HG02610 (cell line): Measurements from ENCODE around the gene ATXN7L1.
A peak's percentile ranks its signal among the peaks of the same experiment; 100 is the strongest.

Experiments
- ATAC-seq: cut with Tn5 transposase; IDR thresholded peaks from one replicate; pipeline ENCODE4 v1.9.1; 2021; ENCODE audit warnings: mild to moderate bottlenecking, moderate library complexity; ENCODE audit not compliant: unreplicated experiment

Gene ATXN7L1

GRCh38 chr7:105830405-105831301 is 45.7 kb downstream of the ATXN7L1 start:
- ATAC-seq: no peak

GRCh38 chr7:105829681-105830322 is 46.6 kb downstream of the ATXN7L1 start:
- no peak for ATAC-seq

GRCh38 chr7:105828141-105828540 is 48.3 kb downstream of the ATXN7L1 start:
- no peak for ATAC-seq

- no peak for ATAC-seq
These were observed 49.1 kb downstream of the ATXN7L1 start for GRCh38 chr7:105827151-105827875.

- ATAC-seq: no peak
These were observed 50.3 kb downstream of the ATXN7L1 start for GRCh38 chr7:105826143-105826542.

GRCh38 chr7:105825371-105825770 is 51.0 kb downstream of the ATXN7L1 start:
- no peak for ATAC-seq

- ATAC-seq: no peak
These were observed 53.6 kb downstream of the ATXN7L1 start for GRCh38 chr7:105822806-105823205.

GRCh38 chr7:105821527-105821926 is 54.9 kb downstream of the ATXN7L1 start:
- no peak for ATAC-seq

- no peak for ATAC-seq
These were observed 55.9 kb downstream of the ATXN7L1 start for GRCh38 chr7:105820363-105821066.

- no peak for ATAC-seq
These were observed 56.8 kb downstream of the ATXN7L1 start for GRCh38 chr7:105819559-105819958.

GRCh38 chr7:105816954-105817615 is 59.3 kb downstream of the ATXN7L1 start:
- ATAC-seq: no peak

GRCh38 chr7:105816266-105816843 is 60.0 kb downstream of the ATXN7L1 start:
- ATAC-seq: no peak

- no peak for ATAC-seq
These were observed 60.8 kb downstream of the ATXN7L1 start for GRCh38 chr7:105815576-105815975.

- no peak for ATAC-seq
These were observed 61.9 kb downstream of the ATXN7L1 start for GRCh38 chr7:105814481-105814880.

GRCh38 chr7:105811189-105811847 is 65.1 kb downstream of the ATXN7L1 start:
- ATAC-seq: no peak

- no peak for ATAC-seq
These were observed 65.8 kb downstream of the ATXN7L1 start for GRCh38 chr7:105810556-105810955.

- ATAC-seq: peak; percentile 96
These were observed 67.5 kb downstream of the ATXN7L1 start for GRCh38 chr7:105808703-105809590.

GRCh38 chr7:105808209-105808608 is 68.2 kb downstream of the ATXN7L1 start:
- no peak for ATAC-seq

- ATAC-seq: no peak
These were observed 69.0 kb downstream of the ATXN7L1 start for GRCh38 chr7:105807448-105807762.
